Psoas muscle (tissue), 8 donors: Measurements from ENCODE around the gene COL15A1. TPM values are rescaled to one million over a fixed set of nuclear protein-coding genes. Genes with fewer than 3 reads are reported as not detected.

Experiments used
- ATAC-seq, 4 donors: fragments of 200-7000 bp; cut with Tn5 transposase; one replicate each; pipeline ENCODE4 v1.9.1; 2020; ENCODE audit warnings: moderate library complexity in 3 of 4, mild to moderate bottlenecking in 2 of 4
- DNase-seq, 2 donors: peaks; one replicate each; pipeline ENCODE4 v3.0.0-alpha.2; 2020
- H3K27ac ChIP-seq: fragments of 200-600 bp; one replicate; pipeline ENCODE4 v1.8.0; 2022
- H3K27me3 ChIP-seq, 3 donors: fragments of 200-600 bp in 1 of 3; one replicate each; pipeline versions ENCODE4 v1.6.1 to v1.8.0; 2013 to 2022; ENCODE audit warnings: low read length in 2 of 3, mild to moderate bottlenecking in 2 of 3, moderate library complexity in 1 of 3; ENCODE audit not compliant: insufficient read depth in 3 of 3
- H3K36me3 ChIP-seq, 2 donors: fragments of 200-600 bp in 1 of 2; one replicate each; pipeline versions ENCODE4 v1.6.1 to v1.8.0; 2013 to 2022; ENCODE audit warnings: low read depth in 1 of 2, mild to moderate bottlenecking in 1 of 2, moderate library complexity in 1 of 2; ENCODE audit not compliant: insufficient read depth in 1 of 2
- H3K4me1 ChIP-seq: fragments of 200-600 bp; one replicate; pipeline ENCODE4 v1.8.0; 2022
- H3K4me3 ChIP-seq: fragments of 200-600 bp; one replicate; pipeline ENCODE4 v1.8.0; 2022; ENCODE audit warnings: mild to moderate bottlenecking
- H3K9me3 ChIP-seq: fragments of 200-600 bp; one replicate; pipeline ENCODE4 v1.8.0; 2022
- CTCF ChIP-seq: fragments of 200-600 bp; IDR thresholded peaks from one replicate; pipeline ENCODE4 v1.8.0; 2022; ENCODE audit warnings: antibody characterized with exemption
- WGBS, 3 donors: extraction: QIAGEN DNeasy Blood & Tissue Kit; methylation state at CpG; one replicate each; pipeline versions ENCODE4 v1.1.6 to v1.1.7; 2013; 5-methylcytosine and 5-hydroxymethylcytosine counted together
- intact Hi-C, 2 donors: fragments of 100-400 bp; cut with DNase I; formaldehyde crosslinking; loops; one replicate each; pipeline versions ENCODE4 v1.11.0 to v1.14.2; 2022
- polyA plus RNA-seq, 3 donors: library from polyadenylated mRNA; stranded (reverse); fragments of 200-250 nt; gene quantifications; one replicate each; pipeline ENCODE4 v1.2.3, GENCODE V29; 2013
- total RNA-seq, 4 donors: library from RNA; stranded (reverse); fragmentation: NEBNext Ultra II Directional in 2 of 4; extraction: Animal tissue kit (Norgen Biotek cat#: 25700) in 2 of 4; gene quantifications; one replicate each; pipeline versions ENCODE4 v1.2.1 to v1.2.4, GENCODE V29; 2021 to 2023
- donor health status: healthy with polysubstance abuse.
- donor health status: DM: no; HTN: no; CAD: no; lungs with moderate emphysema.
- donor health status: Bipolar disorder and iron deficiency.
- donor health status: healthy.
- donor health status: DM: yes; HTN: yes; CAD: no.
- donor health status: DM: no; HTN: no; CAD: no.
- donor health status: DM: no; HTN: no; CAD: no.
- donor health status: DM: yes; HTN: yes; CAD: no.

The COL15A1 gene
- total and polyA plus RNA-seq, 7 donors = 2.9 to 34.7 (median 7.5) TPM

- no peak overlapping the region for H3K4me3 ChIP-seq
- ATAC-seq (peak in 1 of 4 donors; percentile 25), DNase-seq (no peak)
- H3K9me3 ChIP-seq = peaks cover 3% of the 10 kb centered on the region
- intact Hi-C loops = no loop called here
- no peak overlapping the region for H3K27ac ChIP-seq
- H3K4me1 ChIP-seq = no peaks in the 10 kb centered on the region
- H3K27me3 ChIP-seq = peaks cover 0 to 4% (median 0%) of the 10 kb centered on the region in 3 donors
- TF ChIP-seq CTCF = no peak
- H3K36me3 ChIP-seq = peaks cover 0 to 4% of the 10 kb centered on the region in 2 donors
- WGBS, 3 donors = 85 to 90% (median 89%) methylated on average over 3 of the region's 3 CpGs
Measured at GRCh38 chr9:99040911-99041582, 97.3 kb downstream of the COL15A1 start.

GRCh38 chr9:99041618-99042017, 97.9 kb downstream of the COL15A1 start:
- Histone ChIP-seq H3K27ac (no peak overlapping the region), H3K4me1 (no peaks in the 10 kb centered on the region), H3K9me3 (peaks cover 3% of the 10 kb centered on the region), H3K4me3 (no peak overlapping the region), H3K36me3 (peaks cover 0 to 4% of the 10 kb centered on the region in 2 donors), H3K27me3 (peaks cover 0 to 4% (median 0%) of the 10 kb centered on the region in 3 donors)
- 97 to 99% (median 98%) methylated on average over 4 of the region's 4 CpGs for WGBS, 3 donors
- intact Hi-C loops = no loop called here
- no peak for ATAC-seq
- no peak for DNase-seq
- no peak for TF ChIP-seq CTCF

GRCh38 chr9:99042620-99043019, 98.9 kb downstream of the COL15A1 start:
- peaks cover 3% of the 10 kb centered on the region for H3K9me3 ChIP-seq
- whole genome bisulfite sequencing, 3 donors = 78 to 88% (median 85%) methylated on average over 6 of the region's 6 CpGs
- no peak overlapping the region for H3K27ac ChIP-seq
- H3K4me3 ChIP-seq = no peak overlapping the region
- no peaks in the 10 kb centered on the region for H3K4me1 ChIP-seq
- peaks cover 0 to 4% of the 10 kb centered on the region in 2 donors for H3K36me3 ChIP-seq
- H3K27me3 ChIP-seq = peaks cover 0 to 4% (median 0%) of the 10 kb centered on the region in 3 donors
- no peak for TF ChIP-seq CTCF
- ATAC-seq (no peak), DNase-seq (no peak)
- intact Hi-C loops = no loop called here

GRCh38 chr9:99044827-99045226, 101.1 kb downstream of the COL15A1 start:
- peaks cover 3% of the 10 kb centered on the region for H3K9me3 ChIP-seq
- peaks cover 0 to 4% of the 10 kb centered on the region in 2 donors for H3K36me3 ChIP-seq
- no peak overlapping the region for H3K4me3 ChIP-seq
- no peak overlapping the region for H3K27ac ChIP-seq
- ATAC-seq (no peak), DNase-seq (no peak)
- no peak for TF ChIP-seq CTCF
- WGBS, 3 donors = 78 to 92% (median 87%) methylated on average over 4 of the region's 4 CpGs
- intact Hi-C loops = no loop called here
- peaks cover 0 to 2% (median 0%) of the 10 kb centered on the region in 3 donors for H3K27me3 ChIP-seq
- H3K4me1 ChIP-seq = no peaks in the 10 kb centered on the region

GRCh38 chr9:99046068-99046467, 102.4 kb downstream of the COL15A1 start:
- H3K27ac ChIP-seq = no peak overlapping the region
- TF ChIP-seq CTCF = no peak
- WGBS, 3 donors = 77 to 89% (median 84%) methylated on average over 3 of the region's 3 CpGs
- peaks cover 0 to 4% of the 10 kb centered on the region in 2 donors for H3K36me3 ChIP-seq
- ATAC-seq (no peak), DNase-seq (no peak)
- intact Hi-C loops = no loop called here
- peaks cover 3% of the 10 kb centered on the region for H3K9me3 ChIP-seq
- H3K27me3 ChIP-seq = peaks cover 0 to 2% (median 0%) of the 10 kb centered on the region in 3 donors
- no peak overlapping the region for H3K4me3 ChIP-seq
- no peaks in the 10 kb centered on the region for H3K4me1 ChIP-seq
